Sigmoid colon (tissue), 7 donors: ENCODE data around the gene SNX27. TPM values are rescaled to one million over a fixed set of nuclear protein-coding genes. Genes with fewer than 3 reads are reported as not detected.
"Not testable (repeated sequence)": the region's sequence is repeated elsewhere in the genome, so short reads cannot be mapped to it uniquely, and the experiment has no call there.

ENCODE experiments used
- DNase-seq: peaks from one replicate; pipeline ENCODE4 v3.0.0-alpha.2; 2019
- H3K27ac ChIP-seq, 4 donors: fragments of 200-600 bp; sonication (generic); one replicate each; pipeline ENCODE4 v1.5.1; 2016 to 2019; ENCODE audit warnings: mild to moderate bottlenecking in 1 of 4
- H3K27me3 ChIP-seq, 3 donors: fragments of 200-600 bp; sonication (generic); one replicate each; pipeline ENCODE4 v1.5.1; 2019; ENCODE audit warnings: mild to moderate bottlenecking in 1 of 3
- H3K36me3 ChIP-seq, 4 donors: fragments of 200-600 bp; sonication (generic); one replicate each; pipeline ENCODE4 v1.5.1; 2016 to 2019
- H3K4me1 ChIP-seq, 4 donors: fragments of 200-600 bp; sonication (generic); one replicate each; pipeline ENCODE4 v1.5.1; 2017 to 2019
- H3K4me3 ChIP-seq, 4 donors: fragments of 200-600 bp; sonication (generic); one replicate each; pipeline ENCODE4 v1.5.1; 2017 to 2019; ENCODE audit warnings: mild to moderate bottlenecking in 2 of 4, moderate library complexity in 1 of 4
- H3K9me3 ChIP-seq, 4 donors: fragments of 200-600 bp in 3 of 4; sonication (generic) in 3 of 4; one replicate each; pipeline versions ENCODE4 v1.5.1 to v1.6.1; 2013 to 2019
- EP300 ChIP-seq, 4 donors: sonication (generic); formaldehyde crosslinking; IDR thresholded peaks; one replicate each; pipeline ENCODE4 v1.6.1; 2017; ENCODE audit warnings: antibody characterized with exemption in 4 of 4
- POLR2A ChIP-seq, 2 donors: fragments of 450-650 bp; IDR thresholded peaks; one replicate each; pipeline ENCODE4 v1.6.1; 2016; ENCODE audit warnings: antibody characterized with exemption in 2 of 2, mild to moderate bottlenecking in 2 of 2, moderate library complexity in 2 of 2
- POLR2AphosphoS5 ChIP-seq, 4 donors: sonication (generic); formaldehyde crosslinking; IDR thresholded peaks; one replicate each; pipeline ENCODE4 v1.6.1; 2017; ENCODE audit warnings: antibody characterized with exemption in 4 of 4
- WGBS, 2 donors: extraction: QIAGEN DNeasy Blood & Tissue Kit; methylation state at CpG; one replicate each; pipeline ENCODE4 v1.1.7; 2013; 5-methylcytosine and 5-hydroxymethylcytosine counted together
- intact Hi-C: fragments of 100-400 bp; cut with DNase I; formaldehyde crosslinking; loops from one replicate; pipeline ENCODE4 v1.15.1; 2023
- polyA plus RNA-seq, 3 donors: library from polyadenylated mRNA; stranded (reverse); fragments of 200-250 nt; gene quantifications; one replicate each; pipeline ENCODE4 v1.2.3, GENCODE V29; 2013
- total RNA-seq, 4 donors: library from RNA; depleted of rRNA; stranded (reverse); fragments of >200 nt; gene quantifications; one replicate each; pipeline ENCODE4 v1.1.0, GENCODE V29; 2016
- TF ChIP-seq, protein P1 (sequence below), 4 experiments: fragments of 450-650 bp in 3 of 4; fragments of 200-600 bp in 1 of 4; IDR thresholded peaks; one replicate each; pipeline ENCODE4 v1.5.1; 2016 to 2019; ENCODE audit warnings: antibody characterized with exemption in 4 of 4, mild to moderate bottlenecking in 3 of 4, moderate library complexity in 2 of 4
- donor health status: healthy with polysubstance abuse.
- donor health status: Bipolar disorder and iron deficiency.
- donor health status: healthy.

Gene SNX27
- total and polyA plus RNA-seq, 7 donors: 3.6 to 59.0 (median 49.0) TPM

DNA sequence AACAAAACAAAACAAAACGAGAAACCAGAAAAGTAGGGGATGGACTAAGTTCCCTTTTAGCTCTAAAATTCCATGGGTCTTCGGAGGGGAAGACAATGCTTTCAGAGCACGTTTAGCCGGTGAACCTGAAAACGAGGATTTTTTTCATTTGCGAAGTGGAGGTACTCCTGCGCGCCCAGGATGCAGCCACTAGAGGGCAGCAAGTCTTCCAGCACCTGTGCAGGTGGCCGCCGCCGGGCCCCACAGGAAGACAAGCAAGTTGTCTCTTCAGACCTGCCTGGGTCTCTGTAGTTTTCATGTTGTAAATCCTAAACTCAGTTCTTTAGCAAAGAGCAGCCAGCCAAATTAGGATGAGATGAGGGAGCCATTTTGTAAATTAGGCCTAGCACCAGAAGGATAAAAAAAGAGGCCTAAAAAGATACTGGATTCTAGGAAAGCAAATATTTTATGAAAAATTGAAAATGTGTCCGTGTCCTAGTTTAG is 17.7 kb upstream of the SNX27 start:
- Histone ChIP-seq H3K27ac (no peak overlapping the region), H3K9me3 (no peaks in the 10 kb centered on the region), H3K36me3 (no peaks in the 10 kb centered on the region), H3K27me3 (no peaks in the 10 kb centered on the region), H3K4me1 (no peaks in the 10 kb centered on the region), H3K4me3 (peak overlapping the region in 1 of 4 donors; percentile 11)
- WGBS, 2 donors: 8% methylated on average over 12 of the region's 12 CpGs
- peak; percentile 87 for DNase-seq
- TF ChIP-seq, protein P1, sequence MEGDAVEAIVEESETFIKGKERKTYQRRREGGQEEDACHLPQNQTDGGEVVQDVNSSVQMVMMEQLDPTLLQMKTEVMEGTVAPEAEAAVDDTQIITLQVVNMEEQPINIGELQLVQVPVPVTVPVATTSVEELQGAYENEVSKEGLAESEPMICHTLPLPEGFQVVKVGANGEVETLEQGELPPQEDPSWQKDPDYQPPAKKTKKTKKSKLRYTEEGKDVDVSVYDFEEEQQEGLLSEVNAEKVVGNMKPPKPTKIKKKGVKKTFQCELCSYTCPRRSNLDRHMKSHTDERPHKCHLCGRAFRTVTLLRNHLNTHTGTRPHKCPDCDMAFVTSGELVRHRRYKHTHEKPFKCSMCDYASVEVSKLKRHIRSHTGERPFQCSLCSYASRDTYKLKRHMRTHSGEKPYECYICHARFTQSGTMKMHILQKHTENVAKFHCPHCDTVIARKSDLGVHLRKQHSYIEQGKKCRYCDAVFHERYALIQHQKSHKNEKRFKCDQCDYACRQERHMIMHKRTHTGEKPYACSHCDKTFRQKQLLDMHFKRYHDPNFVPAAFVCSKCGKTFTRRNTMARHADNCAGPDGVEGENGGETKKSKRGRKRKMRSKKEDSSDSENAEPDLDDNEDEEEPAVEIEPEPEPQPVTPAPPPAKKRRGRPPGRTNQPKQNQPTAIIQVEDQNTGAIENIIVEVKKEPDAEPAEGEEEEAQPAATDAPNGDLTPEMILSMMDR (IDR thresholded peaks at IDR 0.05): peak; percentile 58 to 87 (median 84)
- no peak for TF ChIP-seq POLR2A (IDR thresholded peaks at IDR 0.05)
- intact Hi-C loops: loop anchor here (1.0 kb wide), 1 partner anchor 141 kb away; no protein-coding TSS in a partner anchor

DNA sequence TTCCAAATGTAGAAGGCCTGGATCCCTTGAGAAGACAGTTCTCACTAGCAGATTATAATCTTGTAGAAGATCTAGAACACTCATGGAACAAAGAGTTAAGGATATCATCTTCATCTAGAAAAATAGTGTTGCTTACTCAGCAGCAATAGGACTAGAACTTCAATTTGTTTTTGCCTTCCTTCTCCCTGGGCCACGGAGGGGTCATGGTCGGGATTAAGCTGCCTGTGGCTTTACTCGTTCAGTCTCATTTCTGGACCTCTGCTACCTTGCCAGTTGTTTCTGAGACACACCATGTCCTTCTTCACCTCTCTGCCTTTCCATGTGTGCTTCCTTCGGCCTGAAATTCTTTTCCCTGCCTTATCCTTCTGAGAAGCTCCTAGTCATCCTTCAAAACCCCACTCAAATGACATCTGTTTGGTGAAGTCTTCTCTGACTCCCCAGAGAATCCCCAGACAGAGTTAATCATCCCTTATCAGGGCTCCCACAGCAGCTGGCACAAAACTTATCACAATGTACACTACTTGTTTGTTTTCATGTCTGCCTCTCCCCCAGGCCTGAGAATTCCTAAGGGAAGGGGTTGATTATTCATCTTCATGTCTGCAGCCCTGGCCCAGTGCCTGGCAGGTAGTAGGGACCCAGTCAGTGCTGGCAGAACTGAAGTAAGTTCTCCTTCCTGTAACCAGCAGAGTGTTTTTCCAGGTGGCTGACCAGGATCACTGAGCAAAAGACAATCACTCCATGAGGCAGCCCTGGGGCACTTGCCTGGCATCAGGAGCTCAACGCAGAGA is 15.5 kb upstream of the SNX27 start:
- Histone ChIP-seq H3K27ac (no peak overlapping the region), H3K4me3 (no peak overlapping the region), H3K4me1 (no peaks in the 10 kb centered on the region), H3K9me3 (no peaks in the 10 kb centered on the region), H3K36me3 (no peaks in the 10 kb centered on the region), H3K27me3 (no peaks in the 10 kb centered on the region)
- intact Hi-C loops: no loop called here
- WGBS, 2 donors: 85 to 88% methylated on average over 5 of the region's 5 CpGs
- TF ChIP-seq POLR2AphosphoS5 (IDR thresholded peaks at IDR 0.05): no peak
- TF ChIP-seq POLR2A (IDR thresholded peaks at IDR 0.05): no peak
- TF ChIP-seq EP300 (IDR thresholded peaks at IDR 0.05): no peak
- TF ChIP-seq, protein P1 (IDR thresholded peaks at IDR 0.05): no peak
- no peak for DNase-seq

DNA sequence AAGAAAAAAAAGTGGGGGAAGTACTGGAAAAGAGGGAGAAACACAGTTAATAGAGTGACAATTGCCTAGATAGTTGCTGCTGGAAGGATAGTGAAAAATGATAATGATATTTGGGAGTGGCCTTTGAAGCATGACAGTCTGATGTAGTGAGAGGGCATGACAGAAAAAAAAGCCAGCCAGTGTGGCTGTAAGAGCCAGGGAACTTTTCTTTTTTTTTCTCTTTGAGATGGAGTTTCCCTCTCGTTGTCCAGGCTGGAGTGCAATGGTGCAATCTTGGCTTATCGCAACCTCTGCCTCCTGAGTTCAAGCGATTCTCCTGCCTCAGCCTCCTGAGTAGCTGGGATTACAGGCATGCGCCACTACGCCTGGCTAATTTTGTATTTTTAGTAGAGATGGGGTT is 9.3 kb upstream of the SNX27 start:
- H3K9me3 ChIP-seq, H3K4me3 ChIP-seq, H3K4me1 ChIP-seq, intact Hi-C loops, H3K36me3 ChIP-seq, DNase-seq, H3K27me3 ChIP-seq, H3K27ac ChIP-seq: not testable (repeated sequence)
- 86 to 87% methylated on average over 5 of the region's 5 CpGs for WGBS, 2 donors

DNA sequence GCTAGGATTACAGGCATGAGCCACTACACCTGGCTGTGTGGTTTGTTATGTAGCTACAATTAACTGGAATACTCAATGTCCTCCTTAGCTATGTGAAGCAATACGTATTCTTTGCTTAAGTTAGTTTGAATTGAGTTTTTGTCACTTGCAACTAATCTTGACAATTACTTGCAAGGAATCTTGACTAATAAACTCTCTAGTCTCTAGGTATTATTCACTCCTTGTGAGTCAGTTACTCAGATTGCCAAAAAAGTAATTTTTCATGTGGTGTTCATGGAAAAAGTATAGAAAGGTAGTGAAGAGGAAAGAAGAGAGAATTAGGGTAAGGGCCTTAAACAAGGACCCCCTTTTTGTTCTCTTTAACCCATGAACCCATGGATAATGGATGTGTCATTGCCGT is 7.6 kb upstream of the SNX27 start:
- peaks cover 0 to 9% (median 5%) of the 10 kb centered on the region in 4 donors for H3K4me1 ChIP-seq
- no peak overlapping the region for H3K4me3 ChIP-seq
- no peaks in the 10 kb centered on the region for H3K27me3 ChIP-seq
- H3K36me3 ChIP-seq: no peaks in the 10 kb centered on the region
- DNase-seq: no peak
- TF ChIP-seq POLR2AphosphoS5 (IDR thresholded peaks at IDR 0.05): no peak
- TF ChIP-seq POLR2A (IDR thresholded peaks at IDR 0.05): no peak
- TF ChIP-seq, protein P1 (IDR thresholded peaks at IDR 0.05): no peak
- TF ChIP-seq EP300 (IDR thresholded peaks at IDR 0.05): no peak
- intact Hi-C loops: no loop called here
- H3K9me3 ChIP-seq: no peaks in the 10 kb centered on the region
- WGBS, 2 donors: 77% methylated on average over 2 of the region's 2 CpGs
- no peak overlapping the region for H3K27ac ChIP-seq

DNA sequence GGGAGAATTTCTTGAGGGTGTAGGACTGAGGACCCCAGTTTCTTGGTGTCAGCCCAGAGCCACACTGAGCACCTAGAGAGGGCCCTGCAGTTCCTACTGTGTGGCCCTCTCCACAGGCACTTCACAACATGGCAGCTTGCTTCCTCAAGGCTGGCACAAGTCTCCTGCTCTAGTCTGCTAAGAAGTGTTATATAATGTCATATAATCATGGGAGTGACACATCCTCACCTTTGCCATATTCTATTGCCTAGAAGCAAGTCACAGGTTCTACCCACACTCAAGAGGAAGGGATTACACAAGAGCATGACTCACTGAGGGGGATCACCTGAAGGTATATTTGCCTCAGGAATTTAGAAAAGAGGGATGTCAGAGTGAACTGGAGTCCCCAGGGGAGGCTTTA is 5.5 kb upstream of the SNX27 start:
- TF ChIP-seq, protein P1 (IDR thresholded peaks at IDR 0.05): no peak
- TF ChIP-seq POLR2A (IDR thresholded peaks at IDR 0.05): no peak
- no peak for TF ChIP-seq POLR2AphosphoS5 (IDR thresholded peaks at IDR 0.05)
- no peak for TF ChIP-seq EP300 (IDR thresholded peaks at IDR 0.05)
- Histone ChIP-seq H3K4me1 (peaks cover 0 to 16% (median 10%) of the 10 kb centered on the region in 4 donors), H3K9me3 (no peaks in the 10 kb centered on the region), H3K4me3 (no peak overlapping the region), H3K36me3 (no peaks in the 10 kb centered on the region), H3K27me3 (no peaks in the 10 kb centered on the region), H3K27ac (no peak overlapping the region)
- DNase-seq: no peak
- intact Hi-C loops: no loop called here
